ENCODE results near the gene GUCA1A. TPM values are rescaled to one million over a fixed set of nuclear protein-coding genes. Genes with fewer than 3 reads are reported as not detected.
A peak's percentile ranks its signal among the peaks of the same experiment; 100 is the strongest.

The GUCA1A gene
- total RNA-seq, 4 donors from 2014 or later = not detected

DNA sequence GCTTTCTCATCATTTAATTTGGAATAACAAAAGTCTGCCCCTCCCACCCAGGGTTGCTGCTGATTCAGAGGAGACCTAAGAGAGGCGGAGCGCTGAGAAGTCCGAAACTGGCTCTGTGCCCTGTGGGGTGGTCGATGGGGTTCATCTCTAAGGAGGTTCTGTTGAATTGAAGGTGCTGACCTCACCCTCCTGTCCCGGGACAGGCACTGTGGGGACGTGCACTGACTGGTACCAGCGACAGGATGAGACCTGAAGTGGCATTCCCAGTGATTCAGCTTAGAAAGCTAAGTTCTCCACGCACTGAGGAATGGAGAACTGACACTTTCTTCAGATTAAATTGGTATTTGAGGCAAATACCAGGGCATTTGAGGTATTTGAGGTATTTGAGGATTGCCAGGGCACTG lies 20.3 kb downstream of the GUCA1A start:
- Histone ChIP-seq H3K36me3 (no peaks in the 10 kb centered on the region), H3K9me3 (no peaks in the 10 kb centered on the region), H3K27me3 (no peaks in the 10 kb centered on the region), H3K4me3 (replicated peaks in 1 of 3) (no peak overlapping the region), H3K4me1 (peaks cover 5 to 8% of the 10 kb centered on the region in 2 donors), H3K27ac (peak overlapping the region in 1 of 3 donors; percentile 15)
- TF ChIP-seq, protein P1, sequence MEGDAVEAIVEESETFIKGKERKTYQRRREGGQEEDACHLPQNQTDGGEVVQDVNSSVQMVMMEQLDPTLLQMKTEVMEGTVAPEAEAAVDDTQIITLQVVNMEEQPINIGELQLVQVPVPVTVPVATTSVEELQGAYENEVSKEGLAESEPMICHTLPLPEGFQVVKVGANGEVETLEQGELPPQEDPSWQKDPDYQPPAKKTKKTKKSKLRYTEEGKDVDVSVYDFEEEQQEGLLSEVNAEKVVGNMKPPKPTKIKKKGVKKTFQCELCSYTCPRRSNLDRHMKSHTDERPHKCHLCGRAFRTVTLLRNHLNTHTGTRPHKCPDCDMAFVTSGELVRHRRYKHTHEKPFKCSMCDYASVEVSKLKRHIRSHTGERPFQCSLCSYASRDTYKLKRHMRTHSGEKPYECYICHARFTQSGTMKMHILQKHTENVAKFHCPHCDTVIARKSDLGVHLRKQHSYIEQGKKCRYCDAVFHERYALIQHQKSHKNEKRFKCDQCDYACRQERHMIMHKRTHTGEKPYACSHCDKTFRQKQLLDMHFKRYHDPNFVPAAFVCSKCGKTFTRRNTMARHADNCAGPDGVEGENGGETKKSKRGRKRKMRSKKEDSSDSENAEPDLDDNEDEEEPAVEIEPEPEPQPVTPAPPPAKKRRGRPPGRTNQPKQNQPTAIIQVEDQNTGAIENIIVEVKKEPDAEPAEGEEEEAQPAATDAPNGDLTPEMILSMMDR (IDR thresholded peaks at IDR 0.05) = no peak
- TF ChIP-seq POLR2A (IDR thresholded peaks at IDR 0.05) = no peak
- WGBS, 2 donors = 45 to 49% methylated on average over 8 of the region's 8 CpGs
- intact Hi-C loops (cut with DNase I) = no loop called here
- peak in 1 of 2 donors; percentile 5 for DNase-seq

DNA sequence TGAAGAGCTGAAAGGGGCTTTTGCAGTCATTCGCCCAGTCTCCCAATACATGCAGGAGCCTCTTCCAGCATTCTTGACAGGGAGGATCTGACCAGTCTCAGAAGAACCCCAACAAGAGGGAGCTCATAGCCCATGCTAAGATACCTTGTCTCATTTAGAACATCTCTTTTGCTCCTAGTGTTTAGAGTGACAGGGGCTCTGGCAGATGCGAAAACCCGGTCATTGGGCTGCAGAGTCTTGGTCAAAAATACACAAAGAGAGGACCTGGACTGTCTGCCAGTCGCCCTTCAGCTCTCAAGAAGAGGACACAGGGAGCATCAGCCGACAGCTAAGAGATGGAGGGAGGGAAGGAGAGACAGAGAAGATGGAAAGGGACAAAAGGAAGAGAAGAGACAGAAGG lies 20.9 kb downstream of the GUCA1A start:
- Histone ChIP-seq H3K27ac (no peak overlapping the region), H3K27me3 (no peaks in the 10 kb centered on the region), H3K9me3 (no peaks in the 10 kb centered on the region), H3K4me1 (peaks cover 5 to 8% of the 10 kb centered on the region in 2 donors), H3K4me3 (replicated peaks in 1 of 3) (no peak overlapping the region), H3K36me3 (no peaks in the 10 kb centered on the region)
- TF ChIP-seq, protein P1 (IDR thresholded peaks at IDR 0.05) = no peak
- TF ChIP-seq POLR2A (IDR thresholded peaks at IDR 0.05) = no peak
- 89 to 92% methylated on average over 5 of the region's 5 CpGs for WGBS, 2 donors
- no peak for DNase-seq
- intact Hi-C loops (cut with DNase I) = no loop called here

DNA sequence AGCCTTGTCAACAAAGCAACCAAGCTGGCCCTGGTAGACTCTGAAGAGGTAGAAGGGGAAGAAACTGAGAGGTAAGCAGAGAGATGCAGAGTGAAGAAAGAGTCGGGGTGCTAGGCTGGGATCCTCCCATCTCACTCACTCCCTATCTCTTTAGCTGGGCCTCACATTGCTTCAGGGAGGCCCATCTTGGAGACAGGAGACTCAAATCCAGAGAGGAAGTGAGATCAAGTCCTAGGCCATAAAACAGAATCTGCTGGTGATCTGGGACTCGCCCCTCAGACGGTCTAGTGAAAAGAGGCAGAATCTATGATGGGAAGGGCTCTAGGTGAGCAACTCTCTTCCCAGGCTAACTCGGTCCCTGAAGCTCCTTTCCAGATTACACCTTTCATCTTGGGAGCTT lies 22.3 kb downstream of the GUCA1A start:
- Histone ChIP-seq H3K36me3 (no peaks in the 10 kb centered on the region), H3K4me3 (replicated peaks in 1 of 3) (no peak overlapping the region), H3K4me1 (peaks cover 5 to 8% of the 10 kb centered on the region in 2 donors), H3K9me3 (no peaks in the 10 kb centered on the region), H3K27me3 (no peaks in the 10 kb centered on the region), H3K27ac (no peak overlapping the region)
- DNase-seq = no peak
- intact Hi-C loops (cut with DNase I) = no loop called here
- no peak for TF ChIP-seq POLR2A (IDR thresholded peaks at IDR 0.05)
- TF ChIP-seq, protein P1 (IDR thresholded peaks at IDR 0.05) = no peak
- 81 to 91% methylated on average over 4 of the region's 4 CpGs for WGBS, 2 donors

DNA sequence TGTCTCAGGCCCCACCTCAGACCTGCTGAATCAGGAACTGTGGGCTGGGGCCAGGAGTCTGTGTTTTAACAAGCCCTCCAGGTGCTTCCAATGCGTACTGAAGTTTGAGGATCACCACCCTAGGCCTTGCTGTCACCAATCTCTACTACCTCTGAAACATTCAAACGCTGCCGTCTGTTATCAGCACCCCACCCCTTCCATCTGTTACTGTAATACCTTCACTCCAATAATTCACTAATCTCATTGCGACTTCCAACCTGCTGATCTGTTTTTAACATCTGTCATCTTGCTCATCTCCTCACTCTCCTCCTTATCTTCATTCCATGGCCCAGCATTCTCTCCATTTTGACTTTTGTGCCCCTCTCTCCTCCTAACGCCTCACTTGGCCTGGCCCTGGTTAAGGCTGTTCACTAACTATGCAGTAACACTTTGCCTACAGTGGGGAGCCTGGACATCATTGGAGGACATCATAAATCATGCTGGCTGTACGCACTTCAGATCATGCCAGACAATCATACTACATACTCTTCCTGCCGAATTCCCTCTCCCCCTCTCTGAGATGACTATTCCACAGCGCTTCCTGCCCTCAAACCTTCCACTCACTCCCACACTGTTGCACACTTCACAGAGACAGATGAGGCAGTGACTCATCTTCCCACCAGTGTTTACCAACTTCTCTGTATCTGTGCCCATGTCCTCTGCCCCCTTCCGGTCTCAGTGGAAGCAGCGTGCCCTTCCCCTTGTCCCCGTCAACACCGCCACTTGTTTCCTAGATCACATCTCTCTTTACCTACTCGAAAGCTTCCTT lies 24.6 kb downstream of the GUCA1A start:
- no peak for TF ChIP-seq POLR2A (IDR thresholded peaks at IDR 0.05)
- TF ChIP-seq, protein P1 (IDR thresholded peaks at IDR 0.05) = no peak
- Histone ChIP-seq H3K4me1 (peaks cover 7 to 12% of the 10 kb centered on the region in 2 donors), H3K9me3 (no peaks in the 10 kb centered on the region), H3K27me3 (no peaks in the 10 kb centered on the region), H3K27ac (no peak overlapping the region), H3K4me3 (replicated peaks in 1 of 3) (no peak overlapping the region), H3K36me3 (no peaks in the 10 kb centered on the region)
- DNase-seq = no peak
- WGBS, 2 donors = 84 to 86% methylated on average over 13 of the region's 13 CpGs
- intact Hi-C loops (cut with DNase I) = no loop called here

Data from thyroid gland (tissue), 4 donors.